Measurements from ENCODE around the gene ALLC. TPM values are rescaled to one million over a fixed set of nuclear protein-coding genes. Genes with fewer than 3 reads are reported as not detected.

ALLC gene
- total RNA-seq, 4 donors from 2014 or later, result not detected

DNA sequence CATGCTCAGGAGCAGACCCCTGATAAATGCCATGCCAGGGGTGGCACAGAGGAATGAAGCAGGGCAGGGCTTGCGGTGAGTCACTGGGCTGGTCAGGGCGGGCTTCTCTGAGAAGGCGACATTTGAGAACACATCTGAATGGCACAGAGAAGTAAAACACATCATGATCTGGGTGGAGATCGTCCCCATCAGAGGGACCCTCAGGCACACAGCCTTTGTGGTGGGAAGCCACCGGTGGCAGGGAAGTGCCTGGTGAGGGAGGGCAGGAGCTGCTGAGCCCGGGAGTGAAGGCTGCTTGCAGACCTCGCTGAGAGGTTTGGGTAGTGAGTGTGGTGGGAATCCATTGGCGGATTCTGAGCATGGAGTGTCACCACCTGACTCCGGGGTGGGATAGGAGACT, 89.8 kb downstream of the ALLC start:
- in situ Hi-C loops (cut with MboI; ENCODE audit: low pct_ligation_motif_present in 1 of 4, low pct_unique_long_range_greater_than_20kb in 1 of 4, low sequenced_read_pairs in 3 of 4) (no loop called here), intact Hi-C loops (cut with DNase I; ENCODE audit: low total_unique reads) (no loop called here)
- Histone ChIP-seq H3K27me3 (no peaks in the 10 kb centered on the region), H3K36me3 (no peaks in the 10 kb centered on the region), H3K4me1 (no peaks in the 10 kb centered on the region), H3K9me3 (no peaks in the 10 kb centered on the region), H3K27ac (no peak overlapping the region), H3K4me3 (no peak overlapping the region)
- 65 to 78% methylated on average over 4 to 9 of the region's 9 CpGs for WGBS, 2 donors (ENCODE audit: low coverage in 1 of 2)
- TF ChIP-seq, protein P1, sequence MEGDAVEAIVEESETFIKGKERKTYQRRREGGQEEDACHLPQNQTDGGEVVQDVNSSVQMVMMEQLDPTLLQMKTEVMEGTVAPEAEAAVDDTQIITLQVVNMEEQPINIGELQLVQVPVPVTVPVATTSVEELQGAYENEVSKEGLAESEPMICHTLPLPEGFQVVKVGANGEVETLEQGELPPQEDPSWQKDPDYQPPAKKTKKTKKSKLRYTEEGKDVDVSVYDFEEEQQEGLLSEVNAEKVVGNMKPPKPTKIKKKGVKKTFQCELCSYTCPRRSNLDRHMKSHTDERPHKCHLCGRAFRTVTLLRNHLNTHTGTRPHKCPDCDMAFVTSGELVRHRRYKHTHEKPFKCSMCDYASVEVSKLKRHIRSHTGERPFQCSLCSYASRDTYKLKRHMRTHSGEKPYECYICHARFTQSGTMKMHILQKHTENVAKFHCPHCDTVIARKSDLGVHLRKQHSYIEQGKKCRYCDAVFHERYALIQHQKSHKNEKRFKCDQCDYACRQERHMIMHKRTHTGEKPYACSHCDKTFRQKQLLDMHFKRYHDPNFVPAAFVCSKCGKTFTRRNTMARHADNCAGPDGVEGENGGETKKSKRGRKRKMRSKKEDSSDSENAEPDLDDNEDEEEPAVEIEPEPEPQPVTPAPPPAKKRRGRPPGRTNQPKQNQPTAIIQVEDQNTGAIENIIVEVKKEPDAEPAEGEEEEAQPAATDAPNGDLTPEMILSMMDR (IDR thresholded peaks at IDR 0.05), result no peak
- no peak for TF ChIP-seq POLR2AphosphoS5 (IDR thresholded peaks at IDR 0.05)
- TF ChIP-seq EP300 (IDR thresholded peaks at IDR 0.05; ENCODE audit: low read depth), result no peak
- no peak for TF ChIP-seq POLR2A (IDR thresholded peaks at IDR 0.05)
- no peak for DNase-seq

GRCh38 chr2:3749201-3749600, 91.2 kb downstream of the ALLC start:
- WGBS, 2 donors (ENCODE audit: low coverage in 1 of 2), result 65 to 83% methylated on average over 5 to 7 of the region's 7 CpGs
- TF ChIP-seq EP300 (IDR thresholded peaks at IDR 0.05; ENCODE audit: low read depth) (no peak), POLR2A (IDR thresholded peaks at IDR 0.05) (no peak)
- intact Hi-C loops (cut with DNase I; ENCODE audit: low total_unique reads), result no loop called here
- in situ Hi-C loops (cut with MboI; ENCODE audit: low pct_ligation_motif_present in 1 of 4, low pct_unique_long_range_greater_than_20kb in 1 of 4, low sequenced_read_pairs in 3 of 4), result no loop called here
- Histone ChIP-seq H3K27me3 (no peaks in the 10 kb centered on the region), H3K4me3 (no peak overlapping the region), H3K9me3 (no peaks in the 10 kb centered on the region), H3K4me1 (no peaks in the 10 kb centered on the region), H3K27ac (no peak overlapping the region), H3K36me3 (no peaks in the 10 kb centered on the region)
- DNase-seq, result no peak

- Histone ChIP-seq H3K36me3 (no peaks in the 10 kb centered on the region), H3K27me3 (no peaks in the 10 kb centered on the region), H3K9me3 (no peaks in the 10 kb centered on the region), H3K4me1 (no peaks in the 10 kb centered on the region), H3K4me3 (no peak overlapping the region), H3K27ac (no peak overlapping the region)
- intact Hi-C loops (cut with DNase I; ENCODE audit: low total_unique reads), result no loop called here
- WGBS, 2 donors (ENCODE audit: low coverage in 1 of 2), result 83% methylated on average over 6 of the region's 7 CpGs; no CpG with 5 or more reads in 1 of the 2 donors
- in situ Hi-C loops (cut with MboI; ENCODE audit: low pct_ligation_motif_present in 1 of 4, low pct_unique_long_range_greater_than_20kb in 1 of 4, low sequenced_read_pairs in 3 of 4), result no loop called here
- TF ChIP-seq POLR2AphosphoS5 (IDR thresholded peaks at IDR 0.05) (no peak), POLR2A (IDR thresholded peaks at IDR 0.05) (no peak), EP300 (IDR thresholded peaks at IDR 0.05; ENCODE audit: low read depth) (no peak)
- TF ChIP-seq, protein P1 (IDR thresholded peaks at IDR 0.05), result no peak
- DNase-seq, result no peak
Observed at GRCh38 chr2:3751251-3751650, 93.3 kb downstream of the ALLC start.

DNA sequence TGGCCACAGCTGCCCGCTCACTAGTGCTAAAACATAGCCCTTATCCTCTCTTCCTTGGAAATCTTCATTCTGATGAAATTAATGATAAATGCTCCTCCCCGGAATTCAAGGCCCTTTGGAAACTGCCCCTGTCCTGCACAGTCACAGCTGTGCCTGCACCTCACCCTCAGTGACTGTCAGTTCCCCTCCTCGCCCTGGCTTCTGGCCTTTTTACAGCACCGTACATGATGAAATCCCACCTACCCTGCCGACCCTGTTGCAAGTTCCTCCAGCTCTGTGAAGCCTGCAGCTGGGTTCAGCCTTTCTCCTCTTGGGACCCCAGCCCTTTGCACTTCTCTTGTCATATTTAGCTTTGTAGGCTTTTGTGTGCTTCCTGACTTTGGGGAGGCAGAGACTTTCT, 93.8 kb downstream of the ALLC start:
- no peak for DNase-seq
- no peak overlapping the region for H3K27ac ChIP-seq
- no peaks in the 10 kb centered on the region for H3K9me3 ChIP-seq
- intact Hi-C loops (cut with DNase I; ENCODE audit: low total_unique reads), result no loop called here
- H3K27me3 ChIP-seq, result no peaks in the 10 kb centered on the region
- 54 to 73% methylated on average over 4 to 5 of the region's 5 CpGs for WGBS, 2 donors (ENCODE audit: low coverage in 1 of 2)
- in situ Hi-C loops (cut with MboI; ENCODE audit: low pct_ligation_motif_present in 1 of 4, low pct_unique_long_range_greater_than_20kb in 1 of 4, low sequenced_read_pairs in 3 of 4), result no loop called here
- H3K36me3 ChIP-seq, result no peaks in the 10 kb centered on the region
- no peak for TF ChIP-seq POLR2A (IDR thresholded peaks at IDR 0.05)
- H3K4me3 ChIP-seq, result no peak overlapping the region
- no peaks in the 10 kb centered on the region for H3K4me1 ChIP-seq

Small RNA genes lying within 50 kb of the gene (small RNA-seq; reads per million reads assigned to genes)
- gene TMSB4XP2, result 0 to 0.28 (median 0) reads per million in 4 donors

Other genes starting within 250 kb of the ALLC start
- gene ADI1, start 138.7 kb upstream of the ALLC start, total RNA-seq, result 100 to 1,000 TPM in 1 of 4 donors, 10 to 100 TPM in 3; 44.1 to 110 (median 78.1) TPM
- gene RNASEH1, start 99.9 kb upstream of the ALLC start, total RNA-seq, result 10 to 100 TPM in 2 of 4 donors, 1 to 10 TPM in 2; 7.4 to 12.4 (median 11.0) TPM
- gene RPS7, start 82.9 kb upstream of the ALLC start, total RNA-seq, result 1,000 to 10,000 TPM; 1,279 to 3,433 (median 2,045) TPM
- gene COLEC11, start 63.1 kb upstream of the ALLC start, total RNA-seq, result 1 to 10 TPM in 2 of 4 donors, not detected in 2; 1.6 to 2.0 TPM
- gene DCDC2C, start 45.4 kb downstream of the ALLC start, total RNA-seq, result not detected

Measured in transverse colon (tissue), 4 donors.